Nephron progenitor cell (in vitro differentiated cells): ENCODE results near the gene PEF1.
A peak's percentile ranks its signal among the peaks of the same experiment; 100 is the strongest.

Experiments used
- DNase-seq: peaks from one replicate; pipeline ENCODE4 v3.0.0; 2021
- H3K27ac Mint-ChIP-seq: 2 replicates; pipeline ENCODE4 v1.8.0; 2021; ENCODE audit warnings: mild to moderate bottlenecking, moderate library complexity, mixed read lengths
- H3K27me3 Mint-ChIP-seq: 2 replicates; pipeline ENCODE4 v1.8.0; 2021; ENCODE audit warnings: mild to moderate bottlenecking, low read depth, mixed read lengths; ENCODE audit not compliant: poor library complexity
- H3K36me3 Mint-ChIP-seq: 2 replicates; pipeline ENCODE4 v1.8.0; 2021; ENCODE audit warnings: low read depth, mixed read lengths
- H3K4me1 Mint-ChIP-seq: 2 replicates; pipeline ENCODE4 v1.8.0; 2021; ENCODE audit warnings: mixed read lengths
- H3K4me3 Mint-ChIP-seq: 2 replicates; pipeline ENCODE4 v1.8.0; 2021; ENCODE audit warnings: mild to moderate bottlenecking, moderate library complexity, mixed read lengths
- H3K9me3 Mint-ChIP-seq: 2 replicates; pipeline ENCODE4 v1.8.0; 2021; ENCODE audit warnings: mild to moderate bottlenecking, moderate library complexity, mixed read lengths
- CTCF ChIP-seq: fragments of 200-600 bp; sonication (generic); IDR thresholded peaks from 2 replicates; pipeline ENCODE4 v1.5.0; 2021; ENCODE audit warnings: antibody characterized with exemption

Gene PEF1

DNA sequence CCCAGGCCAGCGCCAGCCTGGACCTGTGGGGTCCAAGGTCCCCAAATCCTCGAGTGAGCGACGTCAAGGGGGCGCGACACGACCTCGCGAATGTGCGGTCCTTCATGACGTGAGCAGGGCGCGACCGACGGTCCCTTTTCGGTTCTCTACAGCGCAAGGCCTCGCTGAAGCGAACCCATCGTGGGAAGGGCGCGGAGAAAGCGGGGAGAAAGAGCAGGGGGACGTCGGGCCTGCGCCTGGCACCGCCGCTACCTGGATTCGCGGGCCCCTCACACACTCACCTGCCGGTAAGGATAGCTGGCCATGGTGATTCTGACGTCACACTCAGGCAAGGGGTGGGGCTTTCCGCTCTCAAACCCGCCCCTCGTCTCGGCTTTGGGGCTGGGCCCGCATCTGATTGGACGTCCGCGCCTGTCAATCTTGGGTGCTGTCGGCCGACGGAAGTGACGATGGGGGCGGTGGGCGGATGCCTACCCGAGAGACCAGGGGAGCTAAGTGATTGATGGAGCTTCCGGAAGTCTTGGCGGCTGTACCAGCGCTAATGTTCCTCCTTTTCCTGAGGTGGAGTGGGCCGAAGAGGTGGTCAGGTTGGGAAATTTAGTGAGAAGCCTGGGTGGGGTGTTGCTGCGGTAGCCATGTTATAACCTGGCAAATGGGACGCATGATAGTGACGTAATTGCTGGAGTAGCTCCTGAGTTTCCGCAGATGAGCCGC is at the start of gene PEF1:
PEF1 (minus strand) TSS at position 317 of the 714 bp plus-strand sequence; CDS start at position 305, 12 bp downstream.
- H3K27ac Mint-ChIP-seq, result peak within 1 kb of the TSS; percentile 100
- no peak for TF ChIP-seq CTCF
- no peaks in the 10 kb centered on the region for H3K36me3 Mint-ChIP-seq
- H3K9me3 Mint-ChIP-seq, result no peaks in the 10 kb centered on the region
- H3K4me1 Mint-ChIP-seq, result peaks cover 34% of the 10 kb centered on the region
- DNase-seq, result peak; percentile 100
- H3K27me3 Mint-ChIP-seq, result peaks cover 11% of the 10 kb centered on the region
- peak within 1 kb of the TSS; percentile 94 for H3K4me3 Mint-ChIP-seq

GRCh38 chr1:31693231-31693630 is 48.6 kb upstream of the PEF1 start:
- Mint-ChIP-seq H3K36me3 (no peaks in the 10 kb centered on the region), H3K4me1 (peaks cover 30% of the 10 kb centered on the region), H3K27me3 (peaks cover 3% of the 10 kb centered on the region), H3K9me3 (no peaks in the 10 kb centered on the region), H3K4me3 (no peak overlapping the region), H3K27ac (no peak overlapping the region)
- TF ChIP-seq CTCF, result no peak
- no peak for DNase-seq

DNA sequence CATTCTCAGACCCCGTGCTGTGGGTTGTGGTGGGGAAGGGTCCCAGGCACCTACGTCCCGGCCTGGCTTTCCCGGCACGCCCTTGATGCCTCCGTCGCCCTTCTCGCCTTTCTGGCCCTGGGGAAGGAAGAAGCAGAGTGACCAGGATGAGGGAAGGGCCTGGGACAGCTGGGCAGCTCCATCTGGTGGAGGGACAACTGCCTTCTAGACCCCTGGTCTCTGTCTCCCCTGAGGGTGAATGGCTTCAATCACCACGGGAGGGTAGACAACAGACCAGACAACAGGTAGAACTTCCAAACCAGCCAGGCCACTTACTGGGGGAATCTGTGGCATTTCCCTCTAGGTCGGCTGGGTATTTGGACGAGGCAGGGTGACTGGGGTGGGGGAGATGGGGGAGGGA is 47.3 kb upstream of the PEF1 start:
- DNase-seq, result no peak
- Mint-ChIP-seq H3K4me1 (peaks cover 33% of the 10 kb centered on the region), H3K27me3 (no peaks in the 10 kb centered on the region), H3K4me3 (no peak overlapping the region), H3K9me3 (no peaks in the 10 kb centered on the region), H3K27ac (no peak overlapping the region), H3K36me3 (no peaks in the 10 kb centered on the region)
- TF ChIP-seq CTCF, result no peak

GRCh38 chr1:31691446-31691845 is 46.8 kb upstream of the PEF1 start:
- no peak for DNase-seq
- no peak overlapping the region for H3K27ac Mint-ChIP-seq
- no peaks in the 10 kb centered on the region for H3K36me3 Mint-ChIP-seq
- TF ChIP-seq CTCF, result no peak
- H3K4me1 Mint-ChIP-seq, result peaks cover 36% of the 10 kb centered on the region
- H3K27me3 Mint-ChIP-seq, result no peaks in the 10 kb centered on the region
- H3K9me3 Mint-ChIP-seq, result no peaks in the 10 kb centered on the region
- no peak overlapping the region for H3K4me3 Mint-ChIP-seq

DNA sequence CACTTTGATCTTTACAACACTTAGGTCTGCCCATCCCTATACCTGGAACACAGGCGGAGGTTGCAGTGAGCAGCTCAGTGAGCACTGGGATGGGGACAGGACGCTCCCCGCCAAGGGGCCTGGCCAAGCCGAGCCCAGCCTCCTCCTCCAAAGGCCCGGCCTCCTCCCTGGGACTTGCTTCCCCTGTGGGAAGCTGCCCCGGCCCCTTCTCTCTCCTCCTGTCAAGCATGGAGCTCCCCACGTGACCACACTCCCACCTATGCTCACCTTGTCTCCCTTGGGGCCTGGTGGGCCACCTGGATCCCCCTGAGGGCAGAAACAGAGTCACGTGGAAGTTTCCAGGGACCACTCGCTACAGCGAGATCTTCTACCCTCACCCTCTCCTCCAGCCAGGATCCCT is 46.2 kb upstream of the PEF1 start:
- Mint-ChIP-seq H3K36me3 (no peaks in the 10 kb centered on the region), H3K9me3 (no peaks in the 10 kb centered on the region), H3K4me1 (peaks cover 38% of the 10 kb centered on the region), H3K4me3 (no peak overlapping the region), H3K27ac (peak overlapping the region; percentile 77), H3K27me3 (no peaks in the 10 kb centered on the region)
- no peak for TF ChIP-seq CTCF
- no peak for DNase-seq

DNA sequence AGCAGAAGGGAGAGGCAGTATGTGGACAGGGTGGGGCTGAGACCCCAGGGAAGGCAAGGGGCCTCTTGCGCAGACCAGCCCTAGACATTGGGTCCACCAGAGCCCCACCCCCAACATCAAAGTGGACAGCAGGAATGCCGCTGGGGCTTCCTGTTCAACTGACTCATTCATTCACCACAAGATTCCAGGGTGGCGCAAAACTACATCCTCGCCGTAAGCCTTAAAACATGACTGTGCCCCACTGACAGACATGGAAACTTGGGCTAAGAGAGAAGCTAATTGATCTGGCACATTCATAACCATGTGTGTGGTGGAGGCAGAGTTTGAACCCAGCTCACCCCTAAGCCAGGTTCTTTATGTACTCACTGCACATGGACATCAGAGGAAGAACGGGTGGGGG is 45.2 kb upstream of the PEF1 start:
- Mint-ChIP-seq H3K27me3 (no peaks in the 10 kb centered on the region), H3K27ac (no peak overlapping the region), H3K9me3 (no peaks in the 10 kb centered on the region), H3K4me1 (peaks cover 42% of the 10 kb centered on the region), H3K36me3 (no peaks in the 10 kb centered on the region), H3K4me3 (no peak overlapping the region)
- no peak for TF ChIP-seq CTCF
- no peak for DNase-seq
